ENCODE measurements around the gene IL34. TPM values are rescaled to one million over a fixed set of nuclear protein-coding genes. Genes with fewer than 3 reads are reported as not detected.

The IL34 gene
- total RNA-seq: 3.3 and 5.1 TPM in 2 replicates

DNA sequence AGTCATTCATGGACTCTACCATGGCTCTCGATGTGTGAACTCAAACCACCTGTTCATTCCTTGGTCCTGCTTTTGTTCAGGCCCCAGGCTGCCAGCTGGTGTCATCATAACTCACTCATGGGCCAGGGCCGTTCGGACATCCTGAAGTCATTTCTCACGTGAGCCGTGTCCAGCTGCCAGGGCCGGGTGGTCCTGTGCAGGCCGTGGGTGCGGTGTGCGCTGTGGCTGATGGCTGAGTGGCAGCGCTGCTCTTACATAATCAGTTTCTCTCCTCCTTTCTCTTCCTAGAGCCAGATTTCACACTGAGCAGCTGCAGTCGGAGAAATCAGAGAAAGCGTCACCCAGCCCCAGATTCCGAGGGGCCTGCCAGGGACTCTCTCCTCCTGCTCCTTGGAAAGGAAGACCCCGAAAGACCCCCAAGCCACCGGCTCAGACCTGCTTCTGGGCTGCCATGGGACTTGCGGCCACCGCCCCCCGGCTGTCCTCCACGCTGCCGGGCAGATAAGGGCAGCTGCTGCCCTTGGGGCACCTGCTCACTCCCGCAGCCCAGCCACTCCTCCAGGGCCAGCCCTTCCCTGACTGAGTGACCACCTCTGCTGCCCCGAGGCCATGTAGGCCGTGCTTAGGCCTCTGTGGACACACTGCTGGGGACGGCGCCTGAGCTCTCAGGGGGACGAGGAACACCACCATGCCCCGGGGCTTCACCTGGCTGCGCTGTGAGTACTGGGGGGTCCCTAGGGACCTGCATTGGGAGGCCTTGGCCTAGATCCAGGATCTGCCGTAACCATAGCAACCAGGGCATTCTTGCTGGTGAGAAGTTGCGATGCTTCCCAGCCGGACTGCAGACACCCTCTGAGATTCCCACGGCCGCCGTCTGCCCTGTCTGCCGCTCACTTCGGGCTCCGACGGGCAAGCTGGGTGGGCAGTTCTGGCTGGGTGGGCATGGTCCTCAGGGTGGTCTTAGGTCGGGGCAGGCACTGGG, at the start of gene IL34:
TSS of gene IL34 (plus strand) at position 300 of the 982 bp plus-strand sequence. CDS start at position 689, 389 bp downstream.

DNA sequence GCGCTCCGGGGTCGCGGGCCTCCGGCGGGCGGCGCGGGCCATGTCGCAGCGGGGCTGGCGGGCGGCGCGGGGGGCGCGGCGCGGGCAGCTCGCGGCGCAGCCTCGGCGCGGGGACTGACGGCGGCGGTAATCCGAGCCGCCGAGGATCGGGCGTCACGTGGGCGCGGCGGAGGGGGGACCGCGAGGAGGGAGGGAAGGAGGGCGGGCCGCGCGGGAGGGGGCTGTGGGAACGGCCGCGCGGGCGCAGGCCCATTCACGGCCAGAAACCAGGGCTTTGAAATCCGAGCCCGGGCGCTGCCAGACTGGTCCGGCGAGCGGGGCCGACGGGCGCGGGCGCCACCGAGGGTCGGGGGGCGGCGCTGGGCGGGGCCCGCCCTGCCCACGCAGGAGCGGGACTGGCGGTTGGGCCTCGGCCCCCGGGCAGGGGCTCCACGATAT, 39.6 kb downstream of the IL34 start, which contains the start of gene MTSS2:
TSS of gene MTSS2 (minus strand) at position 116 of the 438 bp plus-strand sequence. CDS start 262 bp downstream, outside the sequence.

Other genes starting within 250 kb of the IL34 start
- gene ST3GAL2, start 207.5 kb upstream of the IL34 start, total RNA-seq: 32.1 and 33.0 TPM in 2 replicates
- 13.7 and 15.0 TPM in 2 replicates for gene FCSK, start 192.0 kb upstream of the IL34 start, total RNA-seq
- gene COG4, start 123.0 kb upstream of the IL34 start, total RNA-seq: 39.5 and 39.6 TPM in 2 replicates
- 103 and 167 TPM in 2 replicates for gene SF3B3, start 122.7 kb upstream of the IL34 start, total RNA-seq
- 23.0 and 36.4 TPM in 2 replicates for gene MTSS2, start 39.5 kb downstream of the IL34 start, total RNA-seq
- gene VAC14, start 154.6 kb downstream of the IL34 start, total RNA-seq: 63.4 and 75.3 TPM in 2 replicates